Cardiac muscle cell (in vitro differentiated cells and primary cell): ENCODE results near the gene PRDM5. TPM values are rescaled to one million over a fixed set of nuclear protein-coding genes. Genes with fewer than 3 reads are reported as not detected.

Experiments
- DNase-seq, 2 donors: peaks; one replicate each; pipeline versions ENCODE4 v3.0.0 to v3.0.0-alpha.2; 2010 to 2017; ENCODE audit warnings: low read depth in 1 of 2, low spot score in 1 of 2
- H3K27ac ChIP-seq: fragments of 200-600 bp; sonication (generic); 2 replicates; pipeline ENCODE4 v1.5.1; 2016
- H3K27me3 ChIP-seq: fragments of 200-600 bp; sonication (generic); 2 replicates; pipeline ENCODE4 v1.6.0; 2016; ENCODE audit warnings: control low read depth
- H3K36me3 ChIP-seq: fragments of 200-600 bp; sonication (generic); 2 replicates; pipeline ENCODE4 v1.5.1; 2016; ENCODE audit warnings: control low read depth
- H3K4me1 ChIP-seq: fragments of 200-600 bp; sonication (generic); 2 replicates; pipeline ENCODE4 v1.8.1; 2017; ENCODE audit warnings: low read depth, mild to moderate bottlenecking, mixed run types
- H3K4me3 ChIP-seq: fragments of 200-600 bp; sonication (generic); 2 replicates; pipeline ENCODE4 v1.5.1; 2016; ENCODE audit warnings: mild to moderate bottlenecking
- H3K9me3 ChIP-seq: fragments of 200-600 bp; sonication (generic); 2 replicates; pipeline ENCODE4 v1.5.1; 2017; ENCODE audit warnings: low read depth, mild to moderate bottlenecking, control low read depth
- polyA plus RNA-seq: library from polyadenylated mRNA; unstranded; fragments of >200 nt; fragmentation: Nextera tagmentation; extraction: Ambion mirVana; gene quantifications from 2 replicates; pipeline ENCODE4 v1.2.1, GENCODE V29; 2016
- total RNA-seq: library from RNA; depleted of rRNA; stranded (reverse); fragments of >200 nt; gene quantifications from 2 replicates; pipeline ENCODE4 v1.2.3, GENCODE V29; 2016
- TF ChIP-seq, protein P1 (sequence below): IDR thresholded peaks from 2 replicates; pipeline ENCODE4 v1.5.1; 2012; ENCODE audit warnings: low read depth, mild to moderate bottlenecking, low read length

The PRDM5 gene
- total and polyA plus RNA-seq, 2 experiments from 2014 or later = 8.7 to 19.3 TPM

- Histone ChIP-seq H3K27ac (no peak overlapping the region), H3K4me1 (no peaks in the 10 kb centered on the region), H3K9me3 (no peaks in the 10 kb centered on the region), H3K27me3 (no peaks in the 10 kb centered on the region), H3K4me3 (no peak overlapping the region), H3K36me3 (no peaks in the 10 kb centered on the region)
- TF ChIP-seq, protein P1, sequence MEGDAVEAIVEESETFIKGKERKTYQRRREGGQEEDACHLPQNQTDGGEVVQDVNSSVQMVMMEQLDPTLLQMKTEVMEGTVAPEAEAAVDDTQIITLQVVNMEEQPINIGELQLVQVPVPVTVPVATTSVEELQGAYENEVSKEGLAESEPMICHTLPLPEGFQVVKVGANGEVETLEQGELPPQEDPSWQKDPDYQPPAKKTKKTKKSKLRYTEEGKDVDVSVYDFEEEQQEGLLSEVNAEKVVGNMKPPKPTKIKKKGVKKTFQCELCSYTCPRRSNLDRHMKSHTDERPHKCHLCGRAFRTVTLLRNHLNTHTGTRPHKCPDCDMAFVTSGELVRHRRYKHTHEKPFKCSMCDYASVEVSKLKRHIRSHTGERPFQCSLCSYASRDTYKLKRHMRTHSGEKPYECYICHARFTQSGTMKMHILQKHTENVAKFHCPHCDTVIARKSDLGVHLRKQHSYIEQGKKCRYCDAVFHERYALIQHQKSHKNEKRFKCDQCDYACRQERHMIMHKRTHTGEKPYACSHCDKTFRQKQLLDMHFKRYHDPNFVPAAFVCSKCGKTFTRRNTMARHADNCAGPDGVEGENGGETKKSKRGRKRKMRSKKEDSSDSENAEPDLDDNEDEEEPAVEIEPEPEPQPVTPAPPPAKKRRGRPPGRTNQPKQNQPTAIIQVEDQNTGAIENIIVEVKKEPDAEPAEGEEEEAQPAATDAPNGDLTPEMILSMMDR = no peak
- peak in 1 of 2 donors; percentile 60 for DNase-seq
These were observed 231.0 kb downstream of the PRDM5 start for GRCh38 chr4:120691536-120691935.

DNA sequence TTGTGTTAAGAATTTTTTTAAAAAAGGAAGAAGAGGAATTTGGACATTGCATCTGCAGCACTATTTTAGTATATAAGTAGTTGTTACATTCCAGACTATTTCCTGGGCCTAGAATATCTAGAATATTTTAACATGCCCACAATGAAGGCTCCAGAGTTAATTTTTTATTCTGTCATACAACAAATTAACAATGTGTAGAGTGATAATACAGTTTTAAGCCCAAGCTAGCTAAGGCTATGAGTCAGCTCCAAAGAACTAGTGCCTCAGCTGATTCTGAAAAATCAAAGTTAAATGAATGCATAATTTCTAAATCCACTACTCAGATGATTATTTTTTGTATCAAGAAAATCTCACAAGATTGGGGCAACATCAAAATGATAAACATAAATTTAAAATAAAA, 231.4 kb downstream of the PRDM5 start:
- TF ChIP-seq, protein P1 = no peak
- DNase-seq = no peak
- no peaks in the 10 kb centered on the region for H3K9me3 ChIP-seq
- no peaks in the 10 kb centered on the region for H3K27me3 ChIP-seq
- no peak overlapping the region for H3K4me3 ChIP-seq
- H3K4me1 ChIP-seq = no peaks in the 10 kb centered on the region
- no peak overlapping the region for H3K27ac ChIP-seq
- no peaks in the 10 kb centered on the region for H3K36me3 ChIP-seq

- Histone ChIP-seq H3K9me3 (no peaks in the 10 kb centered on the region), H3K4me3 (no peak overlapping the region), H3K27ac (no peak overlapping the region), H3K27me3 (no peaks in the 10 kb centered on the region), H3K36me3 (no peaks in the 10 kb centered on the region), H3K4me1 (no peaks in the 10 kb centered on the region)
- peak in 1 of 2 donors; percentile 48 for DNase-seq
- TF ChIP-seq, protein P1 = no peak
These were observed 233.7 kb downstream of the PRDM5 start for GRCh38 chr4:120688791-120689190.

GRCh38 chr4:120685756-120686278, 236.7 kb downstream of the PRDM5 start:
- Histone ChIP-seq H3K4me1 (no peaks in the 10 kb centered on the region), H3K27ac (no peak overlapping the region), H3K9me3 (no peaks in the 10 kb centered on the region), H3K27me3 (no peaks in the 10 kb centered on the region), H3K36me3 (no peaks in the 10 kb centered on the region), H3K4me3 (no peak overlapping the region)
- TF ChIP-seq, protein P1 = no peak
- peak in 1 of 2 donors; percentile 76 for DNase-seq

DNA sequence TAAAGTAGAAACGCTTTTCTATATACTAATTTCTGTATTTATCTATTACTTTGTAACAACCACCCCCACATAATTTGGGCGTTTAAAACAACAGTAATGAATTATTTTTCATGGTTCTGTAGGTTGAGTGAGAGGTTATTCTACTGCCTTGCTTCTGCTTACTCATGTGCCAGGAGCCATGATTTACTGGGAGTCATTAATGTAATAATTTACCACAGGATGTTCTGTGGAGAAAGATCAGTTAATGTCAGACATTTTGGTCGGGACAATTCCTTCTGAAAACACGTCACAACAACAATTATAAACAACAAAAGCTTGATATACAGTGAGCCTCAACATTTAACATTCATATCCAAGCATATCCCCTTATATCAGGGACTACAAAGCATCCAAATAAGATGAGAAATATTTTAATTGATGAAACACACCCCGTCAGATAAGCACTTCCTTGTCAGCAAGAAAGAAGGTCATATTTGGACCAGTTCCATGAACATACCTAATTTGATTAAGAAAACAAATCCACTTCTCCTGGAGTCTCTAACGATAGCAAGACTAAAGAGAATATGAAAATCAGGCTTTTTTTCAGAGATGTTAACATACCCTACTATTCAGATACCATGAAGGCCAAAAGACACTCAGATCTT, 238.5 kb downstream of the PRDM5 start:
- H3K27me3 ChIP-seq = no peaks in the 10 kb centered on the region
- H3K36me3 ChIP-seq = no peaks in the 10 kb centered on the region
- no peak overlapping the region for H3K27ac ChIP-seq
- no peaks in the 10 kb centered on the region for H3K4me1 ChIP-seq
- TF ChIP-seq, protein P1 = no peak
- no peaks in the 10 kb centered on the region for H3K9me3 ChIP-seq
- DNase-seq = no peak
- no peak overlapping the region for H3K4me3 ChIP-seq
